HEK293 (cell line): ENCODE data around the gene PPFIA4.

ENCODE experiments used
- CTCF ChIA-PET: fragments of 350-600 bp; formaldehyde crosslinking; extraction: SDS; loops from one replicate; lab custom pipeline; 2021; ENCODE audit warnings: antibody characterized with exemption; lab: Yijun Ruan, JAX
- POLR2A ChIA-PET: fragments of 300-600 bp; formaldehyde crosslinking; extraction: SDS; loops from one replicate; lab custom pipeline; 2020; ENCODE audit warnings: antibody characterized with exemption, inconsistent platforms; lab: Yijun Ruan, JAX
- H3K27ac ChIP-seq: fragments of 200-500 bp; sonication (Bioruptor generic); 2 replicates; pipeline ENCODE4 v1.5.1; 2014; ENCODE audit warnings: low read depth, low read length, control low read depth, inconsistent platforms; ENCODE audit errors: extremely low read depth
- H3K36me3 ChIP-seq, 2 experiments: fragments of 200-500 bp in 1 of 2; sonication (Bioruptor generic) in 1 of 2; 1 replicate in 1 of 2; 2 replicates in 1 of 2; pipeline ENCODE4 v1.5.1; 2014 to 2017; ENCODE audit warnings: inconsistent platforms in 2 of 2, low read length in 2 of 2; ENCODE audit not compliant: control insufficient read depth in 2 of 2, insufficient read depth in 1 of 2
- H3K4me1 ChIP-seq: fragments of 200-500 bp; sonication (Bioruptor generic); 2 replicates; pipeline ENCODE4 v1.5.1; 2014; ENCODE audit warnings: mild to moderate bottlenecking, low read length, inconsistent platforms; ENCODE audit not compliant: control insufficient read depth, insufficient read depth
- H3K4me3 ChIP-seq: 2 replicates; pipeline ENCODE4 v1.5.1; 2011; ENCODE audit warnings: low read depth, mild to moderate bottlenecking, control low read depth, low read length, moderate library complexity
- H3K9me3 ChIP-seq: fragments of 200-500 bp; sonication (Bioruptor generic); 2 replicates; pipeline ENCODE4 v1.5.1; 2014; ENCODE audit warnings: low read depth, low read length, inconsistent platforms; ENCODE audit not compliant: control insufficient read depth, insufficient read depth
- EGR2 ChIP-seq: fragments of 450-650 bp; formaldehyde crosslinking; IDR thresholded peaks from 2 replicates; pipeline ENCODE4 v1.5.1; 2016; ENCODE audit warnings: low read depth, missing biosample characterization, missing genetic modification characterization
- FEZF1 ChIP-seq: fragments of 450-650 bp; formaldehyde crosslinking; IDR thresholded peaks from 2 replicates; pipeline ENCODE4 v1.5.1; 2016; ENCODE audit warnings: missing biosample characterization, missing genetic modification characterization
- KLF7 ChIP-seq: fragments of 450-650 bp; formaldehyde crosslinking; IDR thresholded peaks from 2 replicates; pipeline ENCODE4 v1.5.1; 2016; ENCODE audit warnings: missing biosample characterization, missing genetic modification characterization, borderline replicate concordance
- KLF8 ChIP-seq: fragments of 450-650 bp; formaldehyde crosslinking; IDR thresholded peaks from 2 replicates; pipeline ENCODE4 v1.5.1; 2016; ENCODE audit warnings: missing biosample characterization, missing genetic modification characterization
- RBAK ChIP-seq: fragments of 450-650 bp; formaldehyde crosslinking; IDR thresholded peaks from 2 replicates; pipeline ENCODE4 v1.5.1; 2016; ENCODE audit warnings: missing biosample characterization, missing genetic modification characterization
- SETDB1 ChIP-seq: IDR thresholded peaks from one replicate; pipeline ENCODE4 v1.6.1; 2017; ENCODE audit warnings: mild to moderate bottlenecking, low read length, moderate library complexity, mixed read lengths; ENCODE audit not compliant: insufficient read length
- ZFHX2 ChIP-seq: fragments of 450-650 bp; formaldehyde crosslinking; conservative IDR thresholded peaks from 2 replicates; pipeline ENCODE4 v1.5.1; 2016; ENCODE audit warnings: missing biosample characterization, missing genetic modification characterization
- ZFP41 ChIP-seq: fragments of 450-650 bp; formaldehyde crosslinking; IDR thresholded peaks from 2 replicates; pipeline ENCODE4 v1.5.1; 2016; ENCODE audit warnings: missing biosample characterization, missing genetic modification characterization, borderline replicate concordance
- ZNF140 ChIP-seq: fragments of 450-650 bp; formaldehyde crosslinking; IDR thresholded peaks from 2 replicates; pipeline ENCODE4 v1.5.1; 2016; ENCODE audit warnings: missing biosample characterization, missing genetic modification characterization
- ZNF2 ChIP-seq: fragments of 450-650 bp; formaldehyde crosslinking; IDR thresholded peaks from 2 replicates; pipeline ENCODE4 v1.5.1; 2016; ENCODE audit warnings: missing biosample characterization, missing genetic modification characterization
- ZNF23 ChIP-seq: fragments of 450-650 bp; formaldehyde crosslinking; IDR thresholded peaks from 2 replicates; pipeline ENCODE4 v1.5.1; 2016; ENCODE audit warnings: missing biosample characterization, missing genetic modification characterization, borderline replicate concordance
- ZNF274 ChIP-seq, 2 experiments: fragments of 200-500 bp in 1 of 2; fragments of 450-650 bp in 1 of 2; sonication (Bioruptor generic) in 1 of 2; formaldehyde crosslinking in 1 of 2; IDR thresholded peaks; 2 replicates each; pipeline versions ENCODE4 v1.5.1 to v1.6.1; 2014 to 2016; ENCODE audit warnings: borderline replicate concordance in 1 of 2, inconsistent platforms in 1 of 2, low read length in 1 of 2, missing biosample characterization in 1 of 2, missing genetic modification characterization in 1 of 2
- ZNF311 ChIP-seq: fragments of 450-650 bp; formaldehyde crosslinking; IDR thresholded peaks from 2 replicates; pipeline ENCODE4 v1.5.1; 2017; ENCODE audit warnings: missing biosample characterization, missing genetic modification characterization, borderline replicate concordance
- ZNF544 ChIP-seq: fragments of 450-650 bp; formaldehyde crosslinking; IDR thresholded peaks from 2 replicates; pipeline ENCODE4 v1.5.0; 2017; ENCODE audit warnings: missing biosample characterization, missing genetic modification characterization
- ZNF555 ChIP-seq: fragments of 450-650 bp; formaldehyde crosslinking; conservative IDR thresholded peaks from 2 replicates; pipeline ENCODE4 v1.5.1; 2017; ENCODE audit warnings: missing biosample characterization, mild to moderate bottlenecking, missing genetic modification characterization, inconsistent platforms
- ZNF624 ChIP-seq: fragments of 450-650 bp; formaldehyde crosslinking; IDR thresholded peaks from 2 replicates; pipeline ENCODE4 v1.5.1; 2017; ENCODE audit warnings: missing biosample characterization, missing genetic modification characterization
- ZNF629 ChIP-seq: fragments of 450-650 bp; formaldehyde crosslinking; IDR thresholded peaks from 2 replicates; pipeline ENCODE4 v1.5.1; 2017; ENCODE audit warnings: missing biosample characterization, missing genetic modification characterization
- ZNF747 ChIP-seq: fragments of 450-650 bp; formaldehyde crosslinking; IDR thresholded peaks from 2 replicates; pipeline ENCODE4 v1.5.1; 2016; ENCODE audit warnings: missing biosample characterization, missing genetic modification characterization
- ZNF792 ChIP-seq: fragments of 450-650 bp; formaldehyde crosslinking; IDR thresholded peaks from 2 replicates; pipeline ENCODE4 v1.5.1; 2016; ENCODE audit warnings: missing biosample characterization, missing genetic modification characterization
- TF ChIP-seq, protein P1 (sequence below): fragments of 450-650 bp; IDR thresholded peaks from 2 replicates; pipeline ENCODE4 v1.5.1; 2018; ENCODE audit warnings: missing biosample characterization, mild to moderate bottlenecking, missing genetic modification characterization
- TF ChIP-seq, protein P2 (sequence below): fragments of 450-650 bp; formaldehyde crosslinking; IDR thresholded peaks from 2 replicates; pipeline ENCODE4 v1.5.1; 2017; ENCODE audit warnings: missing biosample characterization, mild to moderate bottlenecking, missing genetic modification characterization, moderate library complexity
- TF ChIP-seq, protein P3 (sequence below): fragments of 450-650 bp; formaldehyde crosslinking; IDR thresholded peaks from 2 replicates; pipeline ENCODE4 v1.5.1; 2016; ENCODE audit warnings: missing biosample characterization, missing genetic modification characterization
- TF ChIP-seq, protein P4 (sequence below): fragments of 450-650 bp; formaldehyde crosslinking; IDR thresholded peaks from 2 replicates; pipeline ENCODE4 v1.5.1; 2016; ENCODE audit warnings: missing biosample characterization, missing genetic modification characterization
- TF ChIP-seq, protein P5 (sequence below): fragments of 450-650 bp; formaldehyde crosslinking; IDR thresholded peaks from 2 replicates; pipeline ENCODE4 v1.5.1; 2017; ENCODE audit warnings: missing biosample characterization, missing genetic modification characterization

PPFIA4 gene

DNA sequence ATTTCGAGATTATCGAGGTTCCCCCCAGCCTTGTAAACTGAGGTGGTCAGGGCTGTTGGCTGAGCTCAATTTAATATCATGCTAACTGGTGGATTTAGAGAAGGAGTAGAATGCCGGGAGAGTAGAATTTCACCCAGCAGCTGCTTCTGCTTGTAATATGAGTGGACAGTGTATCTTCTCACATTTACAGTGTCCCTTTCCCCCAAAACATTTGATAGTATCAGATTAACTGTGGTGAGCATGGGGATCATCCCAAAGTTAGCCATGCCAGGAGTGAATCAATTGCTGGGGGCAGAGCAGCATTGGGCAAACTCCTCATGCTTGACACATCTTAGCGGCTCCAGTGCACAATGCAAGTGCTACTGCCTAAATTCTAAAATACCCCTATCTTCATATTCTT, 9.2 kb upstream of the PPFIA4 start:
- Histone ChIP-seq H3K9me3 (no peaks in the 10 kb centered on the region), H3K4me1 (no peaks in the 10 kb centered on the region), H3K4me3 (no peak overlapping the region)
- ChIA-PET CTCF (no interaction called here), POLR2A (interaction anchor here (0.6 kb wide), 1 partner anchor 468 kb away, joined by 3 read pairs; no protein-coding TSS in a partner anchor)
- no peak for TF ChIP-seq ZFHX2
- no peak for TF ChIP-seq EGR2
- TF ChIP-seq ZNF555 (tag by site-specific recombination) = no peak
- TF ChIP-seq KLF8 (tag by site-specific recombination) = no peak
- no peak for TF ChIP-seq ZNF544 (tag by site-specific recombination)
- TF ChIP-seq SETDB1 = no peak
- TF ChIP-seq, protein P1, sequence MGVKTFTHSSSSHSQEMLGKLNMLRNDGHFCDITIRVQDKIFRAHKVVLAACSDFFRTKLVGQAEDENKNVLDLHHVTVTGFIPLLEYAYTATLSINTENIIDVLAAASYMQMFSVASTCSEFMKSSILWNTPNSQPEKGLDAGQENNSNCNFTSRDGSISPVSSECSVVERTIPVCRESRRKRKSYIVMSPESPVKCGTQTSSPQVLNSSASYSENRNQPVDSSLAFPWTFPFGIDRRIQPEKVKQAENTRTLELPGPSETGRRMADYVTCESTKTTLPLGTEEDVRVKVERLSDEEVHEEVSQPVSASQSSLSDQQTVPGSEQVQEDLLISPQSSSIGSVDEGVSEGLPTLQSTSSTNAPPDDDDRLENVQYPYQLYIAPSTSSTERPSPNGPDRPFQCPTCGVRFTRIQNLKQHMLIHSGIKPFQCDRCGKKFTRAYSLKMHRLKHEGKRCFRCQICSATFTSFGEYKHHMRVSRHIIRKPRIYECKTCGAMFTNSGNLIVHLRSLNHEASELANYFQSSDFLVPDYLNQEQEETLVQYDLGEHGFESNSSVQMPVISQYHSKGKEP (tag by site-specific recombination) = no peak
- TF ChIP-seq ZNF23 (tag by site-specific recombination) = no peak
- TF ChIP-seq ZNF140 = no peak
- TF ChIP-seq, protein P2, sequence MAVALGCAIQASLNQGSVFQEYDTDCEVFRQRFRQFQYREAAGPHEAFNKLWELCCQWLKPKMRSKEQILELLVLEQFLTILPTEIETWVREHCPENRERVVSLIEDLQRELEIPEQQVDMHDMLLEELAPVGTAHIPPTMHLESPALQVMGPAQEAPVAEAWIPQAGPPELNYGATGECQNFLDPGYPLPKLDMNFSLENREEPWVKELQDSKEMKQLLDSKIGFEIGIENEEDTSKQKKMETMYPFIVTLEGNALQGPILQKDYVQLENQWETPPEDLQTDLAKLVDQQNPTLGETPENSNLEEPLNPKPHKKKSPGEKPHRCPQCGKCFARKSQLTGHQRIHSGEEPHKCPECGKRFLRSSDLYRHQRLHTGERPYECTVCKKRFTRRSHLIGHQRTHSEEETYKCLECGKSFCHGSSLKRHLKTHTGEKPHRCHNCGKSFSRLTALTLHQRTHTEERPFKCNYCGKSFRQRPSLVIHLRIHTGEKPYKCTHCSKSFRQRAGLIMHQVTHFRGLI (tag by site-specific recombination) = no peak
- no peak for TF ChIP-seq KLF7 (tag by site-specific recombination)
- TF ChIP-seq, all 188 proteins: peak for 0
- Histone ChIP-seq H3K27ac (no peak overlapping the region), H3K36me3 (peaks cover 66 to 96% of the 10 kb centered on the region in 2 experiments)

DNA sequence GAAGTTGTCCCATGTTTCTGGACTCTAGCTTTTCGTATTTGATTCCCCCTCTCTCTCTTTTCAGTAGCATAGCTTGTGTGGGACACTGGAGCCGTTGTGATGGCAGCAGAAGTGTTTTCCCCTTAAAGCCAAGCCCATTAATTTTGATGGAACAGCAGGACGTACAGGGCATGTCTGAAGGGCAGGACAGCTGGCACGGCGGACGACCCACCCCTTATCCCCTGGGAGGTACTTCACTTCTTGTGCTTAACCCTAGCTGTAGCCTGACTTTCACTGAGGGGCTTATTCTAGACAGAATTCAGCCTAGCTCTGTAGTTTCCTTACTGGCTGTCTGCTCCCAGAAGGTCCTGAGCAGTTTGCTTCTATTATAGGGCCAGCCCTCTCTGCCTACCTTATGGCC, 8.6 kb upstream of the PPFIA4 start:
- Histone ChIP-seq H3K4me3 (no peak overlapping the region), H3K9me3 (no peaks in the 10 kb centered on the region), H3K4me1 (no peaks in the 10 kb centered on the region), H3K27ac (no peak overlapping the region), H3K36me3 (peaks cover 64 to 96% of the 10 kb centered on the region in 2 experiments)
- POLR2A ChIA-PET = interaction anchor here (0.6 kb wide), 1 partner anchor 467 kb away, joined by 3 read pairs; no protein-coding TSS in a partner anchor
- TF ChIP-seq, protein P3, sequence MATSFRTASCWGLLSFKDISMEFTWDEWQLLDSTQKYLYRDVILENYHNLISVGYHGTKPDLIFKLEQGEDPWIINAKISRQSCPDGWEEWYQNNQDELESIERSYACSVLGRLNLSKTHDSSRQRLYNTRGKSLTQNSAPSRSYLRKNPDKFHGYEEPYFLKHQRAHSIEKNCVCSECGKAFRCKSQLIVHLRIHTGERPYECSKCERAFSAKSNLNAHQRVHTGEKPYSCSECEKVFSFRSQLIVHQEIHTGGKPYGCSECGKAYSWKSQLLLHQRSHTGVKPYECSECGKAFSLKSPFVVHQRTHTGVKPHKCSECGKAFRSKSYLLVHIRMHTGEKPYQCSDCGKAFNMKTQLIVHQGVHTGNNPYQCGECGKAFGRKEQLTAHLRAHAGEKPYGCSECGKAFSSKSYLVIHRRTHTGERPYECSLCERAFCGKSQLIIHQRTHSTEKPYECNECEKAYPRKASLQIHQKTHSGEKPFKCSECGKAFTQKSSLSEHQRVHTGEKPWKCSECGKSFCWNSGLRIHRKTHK = no peak
- no peak for TF ChIP-seq ZNF747 (tag by site-specific recombination)
- no peak for TF ChIP-seq RBAK (tag by site-specific recombination)
- TF ChIP-seq, protein P4, sequence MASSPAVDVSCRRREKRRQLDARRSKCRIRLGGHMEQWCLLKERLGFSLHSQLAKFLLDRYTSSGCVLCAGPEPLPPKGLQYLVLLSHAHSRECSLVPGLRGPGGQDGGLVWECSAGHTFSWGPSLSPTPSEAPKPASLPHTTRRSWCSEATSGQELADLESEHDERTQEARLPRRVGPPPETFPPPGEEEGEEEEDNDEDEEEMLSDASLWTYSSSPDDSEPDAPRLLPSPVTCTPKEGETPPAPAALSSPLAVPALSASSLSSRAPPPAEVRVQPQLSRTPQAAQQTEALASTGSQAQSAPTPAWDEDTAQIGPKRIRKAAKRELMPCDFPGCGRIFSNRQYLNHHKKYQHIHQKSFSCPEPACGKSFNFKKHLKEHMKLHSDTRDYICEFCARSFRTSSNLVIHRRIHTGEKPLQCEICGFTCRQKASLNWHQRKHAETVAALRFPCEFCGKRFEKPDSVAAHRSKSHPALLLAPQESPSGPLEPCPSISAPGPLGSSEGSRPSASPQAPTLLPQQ (tag by site-specific recombination) = no peak
- TF ChIP-seq ZNF311 (tag by site-specific recombination) = no peak
- TF ChIP-seq ZNF629 = no peak
- no peak for TF ChIP-seq ZNF792 (tag by site-specific recombination)
- no peak for TF ChIP-seq ZFP41 (tag by site-specific recombination)
- TF ChIP-seq ZNF274 (IDR thresholded peaks at IDR 0.05; ENCODE audit: low read length) = no peak
- TF ChIP-seq ZNF274 (tag by site-specific recombination; IDR thresholded peaks at IDR 0.05; ENCODE audit: borderline replicate concordance) = no peak
- TF ChIP-seq ZNF2 (tag by site-specific recombination) = no peak
- TF ChIP-seq, protein P5, sequence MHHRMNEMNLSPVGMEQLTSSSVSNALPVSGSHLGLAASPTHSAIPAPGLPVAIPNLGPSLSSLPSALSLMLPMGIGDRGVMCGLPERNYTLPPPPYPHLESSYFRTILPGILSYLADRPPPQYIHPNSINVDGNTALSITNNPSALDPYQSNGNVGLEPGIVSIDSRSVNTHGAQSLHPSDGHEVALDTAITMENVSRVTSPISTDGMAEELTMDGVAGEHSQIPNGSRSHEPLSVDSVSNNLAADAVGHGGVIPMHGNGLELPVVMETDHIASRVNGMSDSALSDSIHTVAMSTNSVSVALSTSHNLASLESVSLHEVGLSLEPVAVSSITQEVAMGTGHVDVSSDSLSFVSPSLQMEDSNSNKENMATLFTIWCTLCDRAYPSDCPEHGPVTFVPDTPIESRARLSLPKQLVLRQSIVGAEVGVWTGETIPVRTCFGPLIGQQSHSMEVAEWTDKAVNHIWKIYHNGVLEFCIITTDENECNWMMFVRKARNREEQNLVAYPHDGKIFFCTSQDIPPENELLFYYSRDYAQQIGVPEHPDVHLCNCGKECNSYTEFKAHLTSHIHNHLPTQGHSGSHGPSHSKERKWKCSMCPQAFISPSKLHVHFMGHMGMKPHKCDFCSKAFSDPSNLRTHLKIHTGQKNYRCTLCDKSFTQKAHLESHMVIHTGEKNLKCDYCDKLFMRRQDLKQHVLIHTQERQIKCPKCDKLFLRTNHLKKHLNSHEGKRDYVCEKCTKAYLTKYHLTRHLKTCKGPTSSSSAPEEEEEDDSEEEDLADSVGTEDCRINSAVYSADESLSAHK (tag by site-specific recombination) = no peak
- TF ChIP-seq ZNF624 = no peak
- no peak for TF ChIP-seq FEZF1 (tag by site-specific recombination)
- CTCF ChIA-PET = no interaction called here
